GM12878 (cell line): ENCODE results near the gene TMEM9B. TPM values are rescaled to one million over a fixed set of nuclear protein-coding genes. Genes with fewer than 3 reads are reported as not detected.

Experiments used
- ATAC-seq: fragments of 200-7000 bp; cut with Tn5 transposase; 3 replicates; pipeline ENCODE4 v1.9.1; 2020; ENCODE audit warnings: mild to moderate bottlenecking, moderate library complexity
- BruUV-seq: library from RNA; stranded (reverse); fragments of 400-500 nt; replicated peaks from 2 replicates; lab custom pipeline; 2021; lab: Mats Ljungman, UMichigan
- CTCF ChIA-PET: fragments of 300-600 bp; sonication (Branson Sonifier 250); formaldehyde crosslinking; extraction: SDS; loops from one replicate; lab custom pipeline; 2021; ENCODE audit warnings: inconsistent platforms; lab: Yijun Ruan, JAX
- POLR2A ChIA-PET: fragments of 350-600 bp; formaldehyde crosslinking; extraction: SDS; loops from one replicate; lab custom pipeline; 2021; ENCODE audit warnings: inconsistent platforms; lab: Charles Lee
- RAD21 ChIA-PET: fragments of 300-600 bp; sonication (Branson Sonifier 250); formaldehyde crosslinking; loops from one replicate; lab custom pipeline; 2023; ENCODE audit warnings: antibody characterized with exemption; ENCODE audit not compliant: unreplicated experiment; lab: Charles Lee
- SMC1A ChIA-PET: fragments of 300-600 bp; sonication (Branson Sonifier 250); formaldehyde crosslinking; loops from one replicate; lab custom pipeline; 2023; ENCODE audit not compliant: unreplicated experiment, uncharacterized antibody; lab: Charles Lee
- DNase-seq: peaks from one replicate; pipeline ENCODE4 v3.0.0-alpha.2; 2011; ENCODE audit warnings: low read depth, low spot score
- FAIRE-seq: peaks from 3 replicates; lab custom pipeline; 2011; peaks lifted over from hg19 to GRCh38; lab: Jason Lieb, UNC
- H2AFZ ChIP-seq: 2 replicates; pipeline ENCODE4 v1.6.0; 2011; ENCODE audit warnings: low read depth, low read length, control low read depth; ENCODE audit not compliant: control insufficient read depth
- H3K27ac ChIP-seq: 2 replicates; pipeline ENCODE4 v1.5.1; 2011; ENCODE audit warnings: control low read depth; ENCODE audit not compliant: control insufficient read depth, insufficient read depth
- H3K27me3 ChIP-seq, 2 experiments: replicated peaks in 1 of 2; 2 replicates each; pipeline versions ENCODE4 v1.6.0 to v1.6.1; 2011; ENCODE audit warnings: low read length in 1 of 2; ENCODE audit not compliant: control insufficient read depth in 2 of 2, insufficient read depth in 2 of 2
- H3K36me3 ChIP-seq, 2 experiments: 2 replicates each; pipeline ENCODE4 v1.5.1; 2011; ENCODE audit warnings: low read length in 1 of 2; ENCODE audit not compliant: control insufficient read depth in 2 of 2, insufficient read depth in 2 of 2
- H3K4me1 ChIP-seq: 2 replicates; pipeline ENCODE4 v1.6.1; 2011; ENCODE audit warnings: mild to moderate bottlenecking, low read length, moderate library complexity, mixed read lengths; ENCODE audit not compliant: control insufficient read depth, insufficient read depth
- H3K4me2 ChIP-seq: 2 replicates; pipeline ENCODE4 v1.6.0; 2011; ENCODE audit warnings: control low read depth; ENCODE audit not compliant: control insufficient read depth, insufficient read depth
- H3K4me3 ChIP-seq: fragments of 200-600 bp; sonication (generic); 2 replicates; pipeline ENCODE4 v1.5.1; 2016
- H3K79me2 ChIP-seq: 2 replicates; pipeline ENCODE4 v1.6.0; 2011; ENCODE audit warnings: low read length; ENCODE audit not compliant: control insufficient read depth, insufficient read depth
- H3K9ac ChIP-seq: 2 replicates; pipeline ENCODE4 v1.8.0; 2011; ENCODE audit warnings: low read length, control low read depth, mixed read lengths; ENCODE audit not compliant: control insufficient read depth, insufficient read depth
- H3K9me3 ChIP-seq: replicated peaks from 3 replicates; pipeline ENCODE4 v1.5.1; 2011; ENCODE audit warnings: mild to moderate bottlenecking, low read length; ENCODE audit not compliant: control insufficient read depth, insufficient read depth
- H4K20me1 ChIP-seq: 2 replicates; pipeline ENCODE4 v1.6.0; 2011; ENCODE audit not compliant: control insufficient read depth, insufficient read depth
- ASH2L ChIP-seq: fragments of 300-600, 200-600 bp; sonication (generic); IDR thresholded peaks from 2 replicates; pipeline ENCODE4 v1.6.1; 2017; ENCODE audit warnings: low read depth, mild to moderate bottlenecking, borderline replicate concordance
- CHD2 ChIP-seq: IDR thresholded peaks from 2 replicates; pipeline ENCODE4 v1.6.1; 2011; ENCODE audit warnings: low read depth, low read length, improper control_type of control experiment, borderline replicate concordance
- RUNX3 ChIP-seq: IDR thresholded peaks from 2 replicates; pipeline ENCODE4 v1.6.1; 2012; ENCODE audit warnings: low read length, inconsistent platforms
- SRF ChIP-seq, 2 experiments: IDR thresholded peaks; 2 replicates each; pipeline ENCODE4 v1.6.1; 2011; ENCODE audit warnings: low read depth in 2 of 2, low read length in 2 of 2, mild to moderate bottlenecking in 1 of 2, moderate library complexity in 1 of 2
- ZNF207 ChIP-seq: fragments of 450-650 bp; IDR thresholded peaks from 2 replicates; pipeline ENCODE4 v1.6.1; 2014; ENCODE audit warnings: antibody characterized with exemption, mild to moderate bottlenecking, borderline replicate concordance
- WGBS: methylation state at CpG from one replicate; pipeline ENCODE4 v1.1.6; 2016; ENCODE audit warnings: low lambda C conversion rate; ENCODE audit not compliant: insufficient replicate concordance, insufficient coverage; ENCODE audit errors: missing lambda C conversion rate; 5-methylcytosine and 5-hydroxymethylcytosine counted together
- in situ Hi-C: fragments of 300-500 bp; cut with MboI; formaldehyde crosslinking; loops from 9 replicates; pipeline ENCODE4 v1.14.3; 2018; ENCODE audit warnings: mixed read lengths
- intact Hi-C: fragments of 100-400 bp; cut with micrococcal nuclease; formaldehyde crosslinking; loops from one replicate; pipeline ENCODE4 v1.14.2; 2022; ENCODE audit not compliant: unreplicated experiment
- polyA plus RNA-seq, 11 experiments: library from polyadenylated mRNA; depleted of rRNA in 4 of 11; unstranded in 6 of 11; stranded (reverse) in 5 of 11; fragments of >200 nt; fragmentation: Nextera tagmentation in 4 of 11; fragmentation: Illumina TruSeq in 1 of 11; extraction: Ambion mirVana in 4 of 11; extraction: Trizol in 1 of 11; gene quantifications; 1 replicate in 1 of 11; 2 replicates in 10 of 11; pipeline versions ENCODE4 v1.2.1 to v1.2.3, GENCODE V29; 2011 to 2016; ENCODE audit warnings: inconsistent platforms in 2 of 11, missing spikeins in 2 of 11, low read depth in 1 of 11
- total RNA-seq, 4 experiments: library from RNA; depleted of rRNA in 3 of 4; stranded (reverse); fragments of >200 nt in 3 of 4; fragmentation: Illumina TruSeq in 1 of 4; extraction: Trizol in 1 of 4; gene quantifications; 2 replicates each; pipeline versions ENCODE4 v1.2.1 to v1.2.3, GENCODE V29; 2013 to 2021

TMEM9B gene
- total and polyA plus RNA-seq, 10 of the 15 experiments (the other 5 are each of a cell fraction or from before 2014, with no cell fraction given), result 11.5 to 54.0 (median 30.0) TPM

- no peak within 1 kb of the TSS for H3K4me3 ChIP-seq
- H3K27ac ChIP-seq, result no peak within 1 kb of the TSS
- in situ Hi-C loops (no loop called here), intact Hi-C loops (no loop called here)
- no peaks in the 10 kb centered on the region for H4K20me1 ChIP-seq
- RAD21 ChIA-PET, result interaction anchor here (0.8 kb wide), 1 partner anchor 11 kb away, joined by 3 read pairs; no protein-coding TSS in a partner anchor
- H3K27me3 ChIP-seq, result no peaks in the 10 kb centered on the region
- 77% methylated on average over 12 of the region's 12 CpGs for WGBS
- no peak for TF ChIP-seq SRF (IDR thresholded peaks at IDR 0.05; ENCODE audit: low read depth in 2 of 2, low read length in 2 of 2)
- TF ChIP-seq ASH2L, result no peak
- no peak for TF ChIP-seq RUNX3
- no peak for TF ChIP-seq ZNF207
- TF ChIP-seq CHD2, result no peak
- no peak for FAIRE-seq
- BruUV-seq, result no TSS peak
- POLR2A ChIA-PET, result no interaction called here
- SMC1A ChIA-PET, result interaction anchor here (1.3 to 1.4 kb wide), 2 partner anchors 10 to 27 kb away, joined by 3 read pairs; partner anchors contain the start of gene ASCL3
- H3K79me2 ChIP-seq, result no peaks in the 10 kb centered on the region
- no peak for DNase-seq
- ATAC-seq, result no peak
- H3K9me3 ChIP-seq, result no peaks in the 10 kb centered on the region
- CTCF ChIA-PET, result interaction anchor here (1.0 to 1.7 kb wide), 2 partner anchors 18 to 27 kb away, joined by 3 to 5 read pairs; no protein-coding TSS in a partner anchor
- H3K36me3 ChIP-seq, result no peaks in the 10 kb centered on the region
- no peaks in the 10 kb centered on the region for H3K4me1 ChIP-seq
- no peak within 1 kb of the TSS for H3K4me2 ChIP-seq
- no peak within 1 kb of the TSS for H2AFZ ChIP-seq
- no peak within 1 kb of the TSS for H3K9ac ChIP-seq
These were observed 31.6 kb downstream of the TMEM9B start, which contains the start of gene C11orf16 for GRCh38 chr11:8932564-8933180. C11orf16 (minus strand) TSS chr11:8932947; CDS start chr11:8932308, 639 bp downstream.
